HG03095 (cell line): ENCODE measurements around the gene PSMA8.
"Not testable (repeated sequence)": the region's sequence is repeated elsewhere in the genome, so short reads cannot be mapped to it uniquely, and the experiment has no call there.

Experiments
- ATAC-seq: cut with Tn5 transposase; IDR thresholded peaks from one replicate; pipeline ENCODE4 v1.9.1; 2021; ENCODE audit warnings: moderate library complexity; ENCODE audit not compliant: unreplicated experiment

The PSMA8 gene

DNA sequence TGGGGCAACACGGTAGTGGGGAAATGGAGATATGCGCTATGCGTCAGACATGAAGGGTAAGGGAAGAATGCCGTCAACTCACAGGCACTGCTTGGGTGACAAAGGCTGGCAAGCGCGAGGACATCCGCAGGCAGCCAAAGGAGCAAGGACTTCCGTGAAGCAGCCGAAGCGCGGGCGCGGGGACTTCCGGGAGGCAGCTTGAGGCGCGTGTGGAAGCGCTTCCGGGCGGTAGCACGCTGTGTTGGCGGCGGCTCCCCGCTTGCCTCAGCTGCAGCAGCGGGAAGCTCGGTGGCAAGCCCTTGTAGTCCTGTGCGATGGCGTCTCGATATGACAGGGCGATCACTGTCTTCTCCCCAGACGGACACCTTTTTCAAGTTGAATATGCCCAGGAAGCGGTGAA is at the start of gene PSMA8:
TSS of gene PSMA8 (plus strand) at position 218 of the 400 bp plus-strand sequence. CDS start at position 315, 97 bp downstream.
- no peak for ATAC-seq

DNA sequence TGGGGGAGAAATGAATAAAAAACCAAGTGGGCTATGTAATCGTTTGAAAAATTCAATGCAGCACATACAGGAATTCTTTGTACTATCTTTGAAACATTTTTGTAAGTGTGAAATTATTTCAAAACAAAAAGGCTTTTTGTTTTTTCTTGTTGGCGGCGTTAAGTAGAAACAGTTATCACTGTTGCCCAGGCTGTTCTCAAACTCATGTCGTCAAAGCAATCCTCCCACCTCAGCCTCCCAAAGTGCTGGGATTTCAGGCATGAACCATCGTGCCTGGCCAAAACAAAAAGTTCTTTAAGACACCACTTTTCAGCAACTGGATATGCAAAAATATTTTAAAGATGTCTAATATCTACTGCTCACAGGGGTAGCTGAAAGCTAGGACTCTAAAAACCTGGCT is 48.6 kb upstream of the PSMA8 start:
- no peak for ATAC-seq

DNA sequence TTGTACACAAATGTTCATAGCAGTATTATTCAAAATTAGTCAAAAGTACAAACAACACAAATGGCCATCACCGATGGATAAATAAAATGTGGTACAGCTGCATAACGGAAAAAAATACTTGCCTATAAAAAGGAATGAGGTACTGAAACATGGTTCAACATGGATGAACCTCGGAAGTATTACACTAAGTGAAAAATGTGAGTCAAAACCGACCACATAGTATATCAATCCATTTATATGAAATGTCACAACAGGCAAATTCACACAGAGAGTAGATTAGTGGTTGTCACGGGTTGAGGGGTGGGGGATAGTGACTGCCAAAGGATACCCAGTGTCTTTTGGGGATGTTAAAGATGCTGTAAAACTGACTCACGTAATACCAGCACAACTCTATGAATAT is 46.7 kb upstream of the PSMA8 start:
- no peak for ATAC-seq

DNA sequence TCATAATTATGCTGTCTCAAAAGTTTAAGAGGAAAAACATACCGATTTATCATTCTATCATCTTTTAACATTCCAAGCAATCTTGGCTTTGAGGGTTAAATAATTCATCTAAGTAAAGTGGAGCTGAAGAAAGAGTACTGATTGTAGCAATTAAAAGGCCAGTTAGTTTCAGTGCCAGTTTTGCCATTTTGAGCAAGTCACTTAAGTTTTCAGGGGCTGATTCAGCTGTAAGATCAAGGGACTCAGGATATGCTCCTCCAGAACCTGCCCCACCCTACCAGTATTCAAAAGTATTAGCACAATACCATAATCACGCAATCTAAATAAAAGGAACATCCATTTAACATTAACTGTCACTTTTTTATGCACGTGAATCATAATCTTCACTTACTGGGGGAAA is 45.2 kb upstream of the PSMA8 start:
- no peak for ATAC-seq

DNA sequence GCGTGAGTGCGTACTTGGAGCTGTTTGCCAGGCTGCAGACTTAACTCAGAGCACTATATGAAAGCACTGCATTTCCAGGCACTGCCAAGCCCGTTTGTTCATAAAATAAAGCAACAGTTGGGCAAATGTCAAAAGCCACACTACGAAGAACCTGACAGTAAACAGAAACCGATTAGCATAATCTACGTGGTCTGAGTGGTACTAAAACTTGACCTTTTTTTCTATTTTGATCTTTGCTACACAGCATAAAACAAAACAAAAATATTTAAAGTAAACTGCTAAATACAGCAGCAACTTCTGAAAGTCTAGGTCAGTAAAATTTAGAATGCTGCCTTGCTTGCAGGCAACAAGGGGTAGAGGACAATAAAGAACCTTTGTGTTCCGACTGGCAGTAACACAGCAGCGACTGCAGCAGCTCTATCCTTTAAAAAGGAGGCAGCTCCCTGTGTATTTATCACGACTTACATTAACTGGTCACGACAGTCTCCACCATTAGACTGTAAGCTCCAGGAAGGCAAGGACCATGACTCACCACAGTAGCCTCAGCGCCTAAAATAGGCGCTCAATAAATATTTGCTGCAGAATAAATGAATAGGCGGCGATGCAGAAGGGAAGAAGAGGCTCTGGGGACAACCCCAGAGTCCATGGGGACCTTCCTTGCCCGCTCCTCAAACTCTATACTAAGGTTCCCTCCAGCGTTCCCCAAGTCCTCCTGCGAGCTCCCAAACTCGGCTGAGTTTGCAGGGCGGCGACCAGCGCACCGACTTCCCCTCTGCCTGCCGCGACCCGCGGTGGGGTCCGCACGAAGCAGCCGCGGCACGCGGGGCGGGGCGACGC is 44.2 kb upstream of the PSMA8 start:
- ATAC-seq, result peak; percentile 9

DNA sequence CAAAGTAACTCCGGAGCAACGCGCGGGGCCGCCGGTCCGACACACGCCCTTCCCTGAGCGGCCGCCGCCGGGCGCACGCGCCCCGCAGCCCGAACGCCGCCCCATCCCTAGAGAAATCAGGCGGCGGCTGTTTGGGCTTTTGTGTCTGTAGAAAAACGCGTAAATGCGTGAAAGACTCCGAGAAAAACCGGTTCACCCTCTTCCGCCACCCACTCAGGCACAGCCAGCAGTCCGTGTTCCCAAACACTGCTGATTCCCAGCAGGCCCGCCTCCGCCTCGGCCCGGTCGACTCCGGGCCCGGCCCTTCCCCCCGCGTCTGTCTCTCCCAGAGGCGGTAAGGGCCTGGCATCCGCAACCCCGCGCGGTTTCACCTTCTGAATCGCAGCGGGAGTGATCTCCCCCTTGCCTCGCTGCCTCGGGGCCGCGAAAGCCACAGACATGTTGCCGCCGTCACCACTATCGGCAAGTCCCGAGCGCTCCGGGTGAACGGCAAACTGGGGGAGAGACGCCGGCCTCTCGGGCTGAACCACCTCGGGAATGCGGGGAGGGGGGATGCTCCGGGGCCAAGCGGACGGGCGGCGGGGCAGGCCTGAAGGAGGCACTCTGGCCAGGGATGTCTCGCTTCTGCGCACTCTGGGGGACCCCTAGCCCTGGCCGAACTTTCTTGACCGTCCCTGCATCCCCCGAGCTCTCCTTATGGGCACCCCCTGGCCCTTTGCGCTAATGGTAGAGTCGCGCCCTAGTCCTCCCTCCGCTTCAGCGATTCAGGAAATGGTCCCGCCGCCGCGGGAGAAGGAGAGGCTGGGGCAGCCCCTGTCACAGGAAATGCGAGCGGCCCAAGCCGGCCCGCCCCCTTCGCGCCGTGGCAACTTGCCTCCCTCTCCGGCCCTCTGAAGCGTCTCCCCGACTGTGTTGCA is 43.3 kb upstream of the PSMA8 start, which contains the start of gene SS18:
TSS of gene SS18 (minus strand) at position 484 of the 917 bp plus-strand sequence. CDS start at position 440, 44 bp downstream.
- peak; percentile 74 for ATAC-seq

DNA sequence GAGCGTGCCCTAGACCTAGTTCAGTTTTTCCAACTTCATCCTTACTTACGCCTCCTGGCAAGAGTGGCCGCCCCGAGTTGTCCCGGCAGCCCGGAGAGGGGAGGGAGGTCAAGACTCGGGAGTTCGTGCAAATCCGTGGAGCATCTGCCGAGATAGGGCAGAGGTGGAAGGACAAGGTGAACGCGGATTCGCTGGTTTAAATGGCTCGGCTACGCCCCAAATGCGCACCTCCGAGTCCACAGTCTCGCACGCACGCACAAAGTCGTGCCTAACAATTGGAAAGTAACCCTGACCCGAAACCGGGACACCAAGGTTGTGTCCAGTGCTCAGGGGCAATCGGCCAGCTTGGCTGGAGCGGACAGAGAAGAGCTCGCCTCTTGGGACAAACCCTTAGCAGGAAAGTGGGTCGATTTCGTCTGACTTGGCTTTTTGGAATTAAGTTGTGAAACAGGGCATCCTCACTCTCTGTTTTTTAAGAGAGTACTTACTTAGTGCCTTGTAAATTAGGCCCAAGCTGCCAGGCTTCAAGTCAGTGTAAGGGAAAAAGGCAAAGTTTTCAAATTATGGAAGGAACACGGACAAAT is 42.5 kb upstream of the PSMA8 start:
- ATAC-seq, result peak; percentile 43

DNA sequence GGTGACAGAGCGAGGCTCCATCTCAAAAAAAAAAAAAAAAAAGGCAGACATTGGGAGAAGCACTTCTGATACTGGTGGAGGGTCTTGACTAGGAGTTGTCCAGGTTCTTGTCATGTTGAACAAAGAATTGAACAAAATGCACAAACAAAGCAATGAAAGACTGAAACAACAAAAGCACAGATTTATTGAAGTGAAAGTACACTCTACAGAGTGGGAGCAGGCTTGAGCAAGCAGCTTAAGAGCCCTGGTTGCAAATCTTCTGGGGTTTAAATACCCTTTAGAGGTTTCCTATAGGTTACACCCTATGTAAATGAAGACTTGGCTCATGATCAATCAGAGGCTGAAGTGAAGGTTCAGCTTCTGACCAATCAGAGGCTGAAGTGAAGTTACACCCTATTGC is 36.8 kb upstream of the PSMA8 start:
- no peak for ATAC-seq

DNA sequence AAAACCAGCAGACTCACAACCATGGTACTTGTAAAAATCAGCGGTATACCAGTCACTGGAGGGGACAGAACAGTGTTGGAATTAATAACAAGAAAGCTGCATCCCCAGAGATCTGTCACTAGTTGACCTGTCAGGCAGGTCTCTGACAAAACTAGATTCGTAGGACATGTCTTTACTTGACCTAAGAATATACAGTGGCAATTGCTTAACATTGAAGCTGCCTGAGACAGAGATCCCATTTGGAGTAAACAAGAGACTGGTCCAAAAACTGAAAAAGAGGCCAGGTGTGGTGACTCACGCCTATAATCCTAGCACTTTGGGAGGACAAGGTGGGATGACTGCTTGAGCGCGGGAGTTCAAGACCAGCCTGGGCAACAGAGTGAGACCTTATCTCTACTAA is 36.1 kb upstream of the PSMA8 start:
- no peak for ATAC-seq

DNA sequence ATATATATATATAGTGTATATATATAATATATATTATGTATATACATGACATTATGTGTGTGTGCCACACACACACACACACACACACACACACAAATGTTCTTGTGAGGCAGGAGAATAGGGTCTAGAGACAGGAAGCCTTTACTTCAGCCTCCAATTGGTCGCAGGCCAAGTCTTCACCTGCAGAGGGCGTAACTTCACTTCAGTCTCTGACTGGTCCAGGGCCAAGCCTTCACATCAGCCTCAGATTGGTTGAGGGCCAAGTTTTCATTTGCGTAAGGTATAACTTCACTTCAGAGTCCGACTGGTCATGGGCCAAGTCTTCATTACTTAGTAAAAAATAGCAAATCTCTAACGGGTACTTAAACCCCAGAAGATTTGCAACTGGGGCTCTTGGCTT is 30.1 kb upstream of the PSMA8 start:
- no peak for ATAC-seq

DNA sequence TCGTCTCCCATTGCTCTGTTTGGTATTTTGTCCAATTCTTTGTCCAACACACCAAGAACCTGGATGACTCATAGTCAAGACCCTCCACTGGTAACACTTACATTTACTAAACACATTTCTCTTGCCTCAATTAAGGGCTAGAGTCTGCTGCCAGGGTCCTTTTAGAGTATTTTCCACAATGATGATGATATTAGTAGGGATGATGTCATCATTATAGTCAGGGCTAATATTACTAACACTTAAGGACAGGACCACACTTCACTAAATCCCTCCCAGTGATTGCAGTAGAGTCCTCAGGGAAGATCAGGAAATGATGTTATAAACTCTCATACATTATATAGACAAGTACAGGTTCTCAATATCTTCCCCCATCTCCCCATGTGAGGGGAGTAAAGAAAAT is 29.6 kb upstream of the PSMA8 start:
- no peak for ATAC-seq

DNA sequence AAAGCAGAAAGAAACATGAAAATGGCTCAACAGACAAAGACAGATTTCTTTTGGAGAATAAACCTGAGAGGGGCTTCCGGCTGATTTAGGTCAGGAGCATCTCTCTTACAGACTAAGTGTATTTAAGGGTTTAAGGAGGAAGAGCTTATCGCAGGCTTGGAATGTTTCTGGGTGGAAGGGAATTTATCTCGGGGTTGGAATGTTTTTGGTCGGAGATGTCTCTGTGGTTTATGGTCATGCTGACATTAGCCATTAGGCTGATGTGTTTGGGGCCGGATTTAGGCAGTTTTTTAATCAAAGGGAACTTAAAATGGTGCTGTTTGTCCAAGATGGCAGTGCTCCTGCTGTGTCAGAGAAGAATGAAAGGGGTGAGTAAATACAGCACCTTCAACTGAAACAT is 14.4 kb upstream of the PSMA8 start:
- no peak for ATAC-seq

DNA sequence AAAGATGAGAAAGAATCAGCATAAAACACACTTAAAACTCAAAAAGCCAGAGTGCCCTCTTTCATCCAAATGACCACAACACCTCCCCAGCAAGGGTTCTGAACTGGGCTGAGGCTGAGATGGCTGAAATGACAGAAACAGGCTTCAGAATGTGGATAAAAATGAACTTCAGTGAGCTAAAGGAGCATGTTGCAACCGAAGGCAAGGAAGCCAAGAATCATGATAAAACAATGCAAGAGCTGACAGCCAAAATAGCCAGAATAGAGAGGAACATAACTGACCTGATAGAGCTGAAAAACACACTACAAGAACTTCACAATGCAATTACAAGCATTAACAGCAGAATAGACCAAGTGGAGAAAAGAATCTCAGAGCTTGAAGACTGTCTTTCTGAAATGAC is 12.2 kb upstream of the PSMA8 start:
- no peak for ATAC-seq

DNA sequence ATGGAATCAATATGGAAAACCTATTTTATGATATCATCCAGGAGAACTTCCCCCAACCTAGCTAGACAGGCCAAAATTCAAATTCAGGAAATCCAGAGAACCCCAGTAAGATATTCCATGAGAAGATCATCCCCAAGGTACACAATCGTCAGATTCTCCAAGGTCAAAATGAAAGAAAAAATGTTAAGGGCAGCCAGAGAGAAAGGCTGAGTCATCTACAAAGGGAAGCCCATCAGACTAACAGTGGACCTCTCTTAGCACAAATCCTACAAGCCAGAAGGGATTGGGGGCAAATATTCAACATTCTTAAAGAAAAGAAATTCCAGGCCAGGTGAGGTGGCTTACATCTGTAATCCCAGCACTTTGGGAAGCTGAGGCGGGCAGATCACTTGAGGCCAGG is 11.7 kb upstream of the PSMA8 start:
- ATAC-seq, result not testable (repeated sequence)

DNA sequence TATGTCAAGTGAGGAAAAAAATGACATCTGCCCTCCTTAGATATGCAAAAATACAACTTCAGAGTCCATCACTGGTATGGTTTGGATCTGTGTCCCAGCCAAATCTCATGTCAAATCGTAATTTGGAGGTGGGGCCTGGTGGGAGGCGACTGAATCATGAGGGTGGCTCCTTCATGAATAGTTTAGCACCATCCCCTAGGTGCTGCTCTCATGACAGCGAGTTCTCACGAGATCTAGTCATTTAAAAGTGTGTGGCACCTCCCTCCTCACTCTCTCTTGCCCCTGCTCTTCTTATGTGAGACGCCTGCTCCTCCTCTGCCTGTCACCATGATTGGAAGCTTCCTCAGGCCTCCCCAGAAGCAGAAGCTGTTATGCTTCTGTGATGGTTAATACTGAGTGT is 5.9 kb upstream of the PSMA8 start:
- ATAC-seq, result no peak

DNA sequence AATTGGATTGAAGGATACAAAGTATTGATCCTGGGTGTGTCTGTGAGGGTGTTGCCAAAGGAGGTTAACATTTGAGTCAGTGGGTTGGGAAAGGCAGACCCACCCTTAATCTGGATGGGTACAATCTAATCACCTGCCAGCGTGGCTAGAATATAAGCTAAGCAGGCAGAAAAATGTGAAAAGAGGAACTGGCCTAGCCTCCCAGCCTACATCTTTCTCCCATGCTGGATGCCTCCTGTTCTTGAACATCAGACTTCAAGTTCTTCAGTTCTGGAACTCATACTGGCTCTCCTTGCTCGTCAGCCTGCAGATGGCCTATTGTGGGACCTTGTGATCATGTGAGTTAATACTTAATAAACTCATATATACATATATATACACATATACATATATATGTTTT is 5.5 kb upstream of the PSMA8 start:
- not testable (repeated sequence) for ATAC-seq

DNA sequence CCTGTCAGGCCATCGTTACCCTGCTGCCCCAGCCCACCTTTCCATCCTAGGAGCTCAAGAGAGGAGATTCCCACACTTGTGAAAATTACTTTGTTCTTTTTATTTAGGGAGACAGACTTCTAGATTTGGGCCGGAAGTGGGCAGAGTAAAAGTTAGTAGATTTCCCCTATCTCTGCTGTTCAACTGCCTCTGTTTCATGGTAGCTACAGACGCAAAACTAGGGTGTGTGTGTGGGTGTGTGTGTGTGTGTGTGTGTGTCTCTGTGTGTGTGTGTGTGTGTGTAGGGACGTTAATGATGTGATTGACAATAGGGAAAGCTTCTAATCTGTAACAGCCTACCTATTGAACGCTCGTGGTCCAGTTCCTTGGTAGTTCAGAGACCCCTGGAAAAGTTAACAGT is 438 bp downstream of the PSMA8 start:
- ATAC-seq, result no peak

DNA sequence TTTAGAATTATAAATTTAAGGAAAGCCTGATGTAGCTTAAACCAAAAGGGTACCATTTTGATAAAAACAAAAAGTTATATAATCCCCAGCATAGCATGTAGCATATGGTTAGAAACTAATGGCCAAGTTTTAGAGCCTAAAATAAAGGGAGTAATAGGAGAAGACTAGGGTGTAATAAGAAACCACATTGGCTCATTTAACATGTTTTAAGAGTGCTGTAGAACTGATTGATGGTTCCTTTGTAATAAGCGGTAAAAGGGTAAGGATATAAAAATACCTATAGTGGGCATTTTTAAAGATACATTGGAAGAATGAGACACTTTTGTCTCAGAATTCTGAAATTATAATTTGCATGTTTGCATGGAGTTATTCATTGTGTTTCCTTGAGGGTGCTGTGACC is 1.9 kb downstream of the PSMA8 start:
- ATAC-seq, result no peak

DNA sequence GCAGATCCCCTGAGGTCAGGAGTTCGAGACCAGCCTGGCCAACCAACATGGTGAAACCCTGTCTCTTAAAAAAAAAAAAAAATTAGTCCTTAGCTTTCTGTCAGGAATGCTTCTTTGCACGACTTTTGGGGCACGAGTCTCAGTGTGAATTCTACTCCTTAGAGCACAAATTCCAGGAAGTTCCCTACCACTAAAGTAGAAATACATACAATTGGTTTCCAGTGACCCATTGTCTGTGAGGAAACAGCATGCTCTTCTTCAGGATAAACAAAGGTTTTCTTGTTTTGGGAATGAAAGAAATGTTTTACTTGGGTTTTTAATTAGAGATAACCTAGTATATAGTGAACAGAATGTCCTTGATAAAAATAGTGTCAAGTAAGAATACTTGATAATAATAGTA is 23.7 kb downstream of the PSMA8 start:
- no peak for ATAC-seq

DNA sequence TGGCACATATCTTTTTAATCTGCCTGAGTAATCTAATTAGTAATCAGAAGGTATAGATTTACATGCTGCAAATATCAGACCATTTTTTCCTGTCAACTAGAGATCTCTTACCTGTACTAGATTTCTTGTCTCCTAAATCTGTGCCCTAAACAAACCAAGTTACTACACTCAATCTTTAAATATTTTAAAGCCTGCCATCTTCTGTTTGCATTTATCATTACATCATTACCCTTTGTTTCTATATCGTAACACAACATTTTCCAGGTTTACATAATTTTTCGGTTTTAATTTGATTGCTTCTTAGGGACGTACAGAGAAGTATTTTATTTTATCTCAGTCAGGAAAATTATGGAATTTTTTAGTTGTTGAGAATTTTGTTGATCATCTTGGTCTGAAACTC is 25.7 kb downstream of the PSMA8 start:
- ATAC-seq, result no peak

DNA sequence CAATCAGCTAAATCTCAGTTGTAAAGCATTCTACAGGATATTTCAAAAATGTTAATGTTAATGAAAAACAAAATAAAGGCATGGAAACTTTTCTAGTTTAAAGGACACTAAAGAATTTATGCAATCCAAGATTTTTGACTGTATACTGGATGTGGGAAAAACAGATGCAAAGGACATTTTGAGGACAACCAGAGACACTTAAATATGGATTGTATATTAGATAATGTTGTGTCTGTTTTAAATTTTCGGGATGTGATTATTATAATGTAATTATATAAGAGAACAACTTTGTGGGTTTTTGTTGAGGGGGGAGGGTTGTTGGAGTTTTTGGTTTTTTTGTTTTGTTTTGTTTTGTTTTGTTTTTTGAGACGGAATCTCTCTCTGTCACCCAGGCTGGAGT is 30.9 kb downstream of the PSMA8 start:
- no peak for ATAC-seq

DNA sequence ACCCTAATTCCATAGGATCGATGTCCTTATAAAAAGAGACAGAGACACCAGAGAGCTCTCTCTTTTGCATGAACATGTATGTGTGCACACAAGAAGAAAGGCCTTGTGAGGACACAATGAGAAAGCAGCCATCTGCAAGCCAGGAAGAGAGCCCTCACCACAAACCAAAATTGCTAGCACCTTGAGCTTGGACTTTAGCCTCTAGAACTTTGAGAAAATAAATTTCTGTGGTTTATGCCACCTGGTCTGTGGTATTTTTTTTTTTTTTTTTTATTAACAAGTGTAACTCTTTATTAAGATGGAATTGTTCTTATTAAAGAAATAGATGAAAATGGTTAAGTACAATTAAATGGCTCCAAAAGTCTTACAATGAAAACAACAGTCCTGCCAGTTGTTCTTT is 33.9 kb downstream of the PSMA8 start:
- ATAC-seq, result not testable (repeated sequence)
